Measurements from ENCODE around the gene LTBP1.
"Not testable (repeated sequence)": the region's sequence is repeated elsewhere in the genome, so short reads cannot be mapped to it uniquely, and the experiment has no call there.

Gene LTBP1

GRCh38 chr2:33051586-33052360, 105.0 kb downstream of the LTBP1 start:
- DNase-seq: no peak

DNA sequence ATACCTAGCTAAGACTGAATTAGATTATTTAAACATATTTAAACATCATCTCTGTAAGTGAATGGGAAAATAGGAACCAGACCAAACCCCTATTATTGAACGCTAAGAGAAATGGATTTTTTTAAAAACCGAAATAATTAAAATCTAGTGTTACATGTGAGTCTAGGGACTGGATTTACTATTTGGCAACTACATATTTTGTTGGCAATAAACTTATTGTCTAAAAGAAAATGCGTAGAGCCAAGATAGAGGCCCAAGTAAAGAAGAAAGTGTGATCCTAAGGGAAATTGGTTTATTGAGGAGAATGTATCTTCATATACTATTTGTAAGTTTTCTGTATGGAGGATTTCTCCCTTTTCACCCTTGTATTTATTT, 105.6 kb downstream of the LTBP1 start:
- DNase-seq: no peak

GRCh38 chr2:33052795-33053194, 106.0 kb downstream of the LTBP1 start:
- DNase-seq: not testable (repeated sequence)

DNA sequence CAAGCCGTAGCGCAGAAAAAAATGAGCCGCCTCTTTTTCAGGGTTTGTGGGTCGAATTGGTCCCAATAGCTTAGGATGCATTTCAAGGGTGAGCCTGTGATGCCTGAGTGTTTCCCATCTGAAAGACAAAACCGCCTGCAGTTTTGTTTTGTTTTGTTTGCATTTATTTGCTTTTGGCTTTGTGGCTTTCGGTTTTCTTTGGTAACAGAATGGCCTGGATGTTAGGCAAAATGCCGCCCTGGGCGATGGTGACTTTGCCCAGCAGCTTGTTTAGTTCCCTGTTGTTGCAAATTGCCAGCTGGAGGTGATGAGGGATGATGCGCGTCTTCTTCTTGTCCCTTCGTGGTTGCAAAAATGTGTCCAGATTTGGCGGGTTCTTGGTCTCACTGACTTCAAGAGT, 109.4 kb downstream of the LTBP1 start:
- no peak for DNase-seq

DNA sequence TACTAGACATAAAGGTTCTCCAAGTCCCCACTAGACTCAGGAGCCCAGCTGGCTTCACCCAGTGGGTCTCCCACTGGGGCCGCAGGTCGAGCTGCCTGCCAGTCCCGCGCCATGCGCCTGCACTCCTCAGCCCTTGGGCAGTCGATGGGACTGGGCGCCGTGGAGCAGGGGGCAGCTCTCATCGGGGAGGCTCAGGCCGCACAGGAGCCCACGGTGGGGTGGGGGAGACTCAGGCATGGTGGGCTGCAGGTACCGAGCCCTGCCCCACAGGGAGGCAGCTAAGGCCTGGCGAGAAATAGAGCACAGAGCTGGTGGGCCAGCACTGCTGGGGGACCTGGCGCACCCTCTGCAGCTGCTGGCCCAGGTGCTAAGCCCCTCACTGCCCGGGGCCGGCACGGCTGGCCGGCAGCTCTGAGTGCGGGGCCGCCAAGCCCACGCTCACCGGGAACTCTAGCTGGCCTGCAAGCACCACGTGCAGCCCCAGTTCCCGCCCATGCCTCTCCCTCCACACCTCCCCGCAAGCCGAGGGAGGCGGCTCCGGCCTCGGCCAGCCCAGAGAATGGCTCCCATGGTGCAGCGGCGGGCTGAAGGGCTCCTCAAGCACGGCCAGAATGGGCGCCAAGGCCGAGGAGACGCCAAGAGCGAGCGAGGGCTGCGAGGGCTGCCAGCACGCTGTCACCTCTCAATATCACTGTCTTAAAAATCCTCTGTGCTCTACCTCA, 110.7 kb downstream of the LTBP1 start:
- not testable (repeated sequence) for DNase-seq

DNA sequence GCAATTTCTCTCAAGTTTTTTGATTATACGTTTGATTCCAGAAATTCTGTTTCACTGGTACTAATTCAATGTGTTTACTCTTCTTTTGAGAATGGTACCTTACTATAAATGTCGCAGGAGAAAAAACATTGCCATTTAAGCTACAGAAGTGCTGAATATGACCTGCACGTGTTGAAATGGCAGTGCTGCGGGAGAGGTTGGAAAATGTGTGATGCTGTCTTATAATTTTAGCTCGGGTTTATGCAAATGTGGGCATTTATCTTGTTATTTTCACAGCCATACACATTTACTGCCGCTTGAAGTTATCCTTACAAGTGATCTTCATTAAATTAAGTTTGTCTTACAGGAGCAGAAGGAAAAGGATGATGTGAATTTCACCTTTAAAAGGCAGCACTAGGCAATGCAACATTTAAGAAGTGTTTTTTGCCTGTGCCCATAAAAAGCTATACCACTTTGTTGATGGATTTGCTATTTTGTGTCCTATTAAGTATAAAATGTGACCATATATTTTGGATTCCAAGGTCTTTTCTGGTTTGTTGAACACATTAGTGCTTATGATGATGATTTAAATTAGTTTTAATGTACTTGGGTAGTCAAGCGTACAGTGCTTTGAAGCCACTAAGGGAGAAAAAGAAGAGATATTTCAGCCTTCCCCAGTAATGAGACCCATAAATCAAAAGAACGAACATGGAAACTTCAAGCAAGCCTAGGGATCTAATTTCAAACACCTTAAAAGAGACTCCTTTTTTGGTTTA, 112.1 kb downstream of the LTBP1 start:
- DNase-seq: no peak

GRCh38 chr2:33059471-33060156, 112.9 kb downstream of the LTBP1 start:
- no peak for DNase-seq

DNA sequence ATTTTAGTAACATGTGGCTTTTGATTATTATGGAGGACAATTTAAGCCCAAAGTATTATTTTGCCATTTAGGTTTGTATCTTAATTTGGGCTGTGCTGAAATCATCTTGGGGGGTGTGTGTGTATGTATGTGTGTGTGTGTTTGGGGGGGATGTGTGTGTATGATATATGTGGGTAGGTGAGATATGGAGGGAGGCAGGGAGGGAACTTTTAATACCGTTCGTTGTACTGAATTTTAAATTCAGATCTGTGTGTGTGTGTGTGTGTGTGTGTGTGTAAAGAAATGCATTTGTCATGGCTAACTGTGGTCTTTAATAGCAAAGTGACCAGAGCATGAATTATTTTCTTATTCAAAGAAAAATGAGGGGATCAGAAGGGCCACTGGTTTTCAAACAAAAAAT, 113.7 kb downstream of the LTBP1 start:
- DNase-seq: no peak

DNA sequence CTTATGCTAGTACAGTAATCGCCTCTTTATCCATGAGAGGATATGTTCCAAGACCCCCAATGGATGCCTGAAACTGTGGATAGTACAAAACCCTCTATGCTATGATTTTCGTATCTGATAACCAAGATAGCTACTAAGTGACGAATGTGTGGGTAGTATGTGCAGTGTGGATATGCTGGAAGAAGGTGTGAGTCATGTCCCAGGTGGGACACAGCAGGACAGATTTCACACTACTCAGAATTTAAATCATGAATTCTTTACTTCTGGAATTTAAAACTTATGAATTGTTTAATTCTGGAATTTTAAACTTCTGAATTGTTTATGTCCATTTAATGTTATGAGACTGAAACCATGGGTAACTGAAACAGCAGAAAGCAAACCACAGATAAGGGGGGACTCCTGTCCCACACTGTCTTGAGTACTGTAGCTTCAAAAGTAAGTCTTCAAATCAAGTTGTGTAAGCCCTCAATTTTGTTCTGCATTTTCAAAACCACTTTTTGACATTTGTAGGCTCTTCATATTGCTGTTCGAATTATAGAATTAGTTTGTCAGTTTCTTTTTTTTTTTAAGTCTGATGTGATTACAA, 116.0 kb downstream of the LTBP1 start:
- no peak for DNase-seq

DNA sequence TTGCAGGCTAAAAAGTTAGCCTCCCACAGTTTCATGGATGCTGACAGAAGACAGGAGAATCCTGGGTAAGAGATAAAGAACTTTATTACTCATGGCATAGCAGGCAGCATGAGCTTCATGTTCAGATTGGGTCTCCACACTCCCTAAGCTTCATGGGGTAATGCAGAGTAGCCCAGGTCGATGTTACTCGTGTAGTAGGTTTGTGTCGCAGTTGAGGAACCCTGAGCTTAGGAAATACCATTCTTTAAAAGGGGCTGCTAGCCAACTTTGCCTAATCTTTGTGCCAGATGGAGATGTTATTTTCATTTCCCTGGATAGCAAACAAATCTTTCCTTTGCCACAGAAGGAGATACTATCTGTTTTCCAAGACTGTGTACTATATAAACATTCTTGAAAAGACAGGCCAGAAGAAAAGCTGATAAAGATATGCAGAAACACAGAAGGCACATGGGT, 117.6 kb downstream of the LTBP1 start:
- no peak for DNase-seq

- no peak for DNase-seq
Measured at GRCh38 chr2:33067598-33067997, 120.8 kb downstream of the LTBP1 start.

DNA sequence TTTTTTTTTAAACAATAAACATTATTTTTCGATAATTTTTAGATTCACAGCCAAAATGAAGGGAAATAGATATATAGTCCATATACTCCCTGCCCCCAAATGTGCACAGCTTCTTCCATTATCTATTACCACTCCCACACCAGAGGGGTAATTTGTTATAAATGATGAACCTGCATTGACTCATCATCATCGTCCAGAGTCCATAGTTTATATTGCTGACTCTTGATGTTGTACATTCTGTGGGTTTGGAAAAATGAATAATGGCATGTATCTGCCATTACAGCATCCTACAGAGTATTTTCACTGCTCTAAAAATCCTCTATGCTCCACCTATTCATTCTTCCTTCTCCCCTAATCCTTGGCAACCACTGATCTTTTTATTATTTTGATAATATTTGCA, 121.5 kb downstream of the LTBP1 start:
- DNase-seq: no peak

- no peak for DNase-seq
Measured at GRCh38 chr2:33069894-33070651, 123.3 kb downstream of the LTBP1 start.

- DNase-seq: no peak
Measured at GRCh38 chr2:33071591-33071990, 124.8 kb downstream of the LTBP1 start.

DNA sequence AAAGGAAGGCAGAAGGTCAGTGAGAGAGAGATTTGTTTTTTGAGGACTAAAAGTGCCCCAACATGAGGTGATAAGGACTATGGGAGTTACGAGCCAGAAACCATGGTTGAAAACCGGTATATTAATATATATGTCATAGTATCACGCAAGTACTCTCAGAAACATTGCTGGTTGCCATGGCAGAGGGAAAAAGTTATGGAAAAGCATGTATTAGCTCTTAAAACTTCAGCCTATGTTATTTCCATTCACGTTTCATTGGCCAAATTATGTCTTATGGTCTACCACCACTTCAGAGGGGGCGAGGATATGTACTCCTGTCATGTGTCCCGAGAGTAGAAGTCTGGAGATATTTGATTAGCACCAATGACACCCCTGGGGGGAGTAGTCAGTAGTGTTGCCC, 125.9 kb downstream of the LTBP1 start:
- no peak for DNase-seq

- DNase-seq: no peak
Measured at GRCh38 chr2:33073018-33073417, 126.3 kb downstream of the LTBP1 start.

GRCh38 chr2:33074197-33074596, 127.4 kb downstream of the LTBP1 start:
- DNase-seq: no peak

- DNase-seq: no peak
Measured at GRCh38 chr2:33077311-33077710, 130.6 kb downstream of the LTBP1 start.

GRCh38 chr2:33077844-33078243, 131.1 kb downstream of the LTBP1 start:
- DNase-seq: no peak

- DNase-seq: no peak
Measured at GRCh38 chr2:33081691-33082090, 134.9 kb downstream of the LTBP1 start.

DNA sequence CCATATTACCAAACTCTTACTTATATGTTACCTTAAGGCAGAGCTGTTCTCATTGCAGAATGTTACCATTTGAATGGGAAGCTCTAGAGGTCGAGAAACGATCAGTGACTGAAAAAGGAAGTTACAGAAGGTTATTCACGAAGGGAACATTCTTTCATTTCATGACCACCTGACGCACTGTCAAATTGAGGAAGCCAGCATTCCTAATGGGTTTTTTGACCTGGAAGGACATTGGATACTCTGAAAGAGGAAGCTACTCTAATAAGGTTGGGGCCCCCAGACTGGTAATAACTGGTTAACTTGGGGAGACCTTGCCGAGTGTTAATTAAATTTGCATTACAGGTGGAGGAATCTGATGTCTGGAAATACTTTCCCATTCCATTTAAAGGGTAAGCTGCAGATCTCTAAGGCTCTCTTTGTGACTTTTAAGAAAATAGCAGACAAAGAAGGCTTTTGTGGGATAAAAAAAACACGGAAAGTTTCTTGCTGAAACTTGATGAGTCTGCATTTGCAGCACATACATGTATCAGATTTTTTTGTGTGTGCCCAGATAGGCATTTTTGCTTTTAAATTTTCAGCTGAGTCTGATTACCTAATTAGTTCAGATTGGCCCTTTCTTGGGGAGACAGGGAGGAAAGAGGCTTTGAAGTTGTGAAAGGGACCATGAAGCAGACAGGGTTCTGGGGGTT, 137.1 kb downstream of the LTBP1 start:
- DNase-seq: no peak
